Measurements from ENCODE around the gene CTPS1. TPM values are rescaled to one million over a fixed set of nuclear protein-coding genes. Genes with fewer than 3 reads are reported as not detected.

Gene CTPS1
- total RNA-seq, 2 experiments from 2014 or later, result 100 to 102 TPM

- no peak for TF ChIP-seq CTCF (IDR thresholded peaks at IDR 0.05)
- intact Hi-C loops (cut with micrococcal nuclease), result no loop called here
- DNase-seq (no peak), ATAC-seq (no peak)
- CTCF ChIA-PET, result interaction anchor here (1.3 kb wide), 1 partner anchor 75 kb away, joined by 3 read pairs; no protein-coding TSS in a partner anchor
- Mint-ChIP-seq H3K27ac (no peak overlapping the region), H3K4me1 (ENCODE audit: low read depth) (peaks cover 4% of the 10 kb centered on the region), H3K4me3 (no peak overlapping the region), H3K36me3 (ENCODE audit: low read depth) (peaks cover 38% of the 10 kb centered on the region), H3K9me3 (no peaks in the 10 kb centered on the region), H3K27me3 (no peaks in the 10 kb centered on the region)
- POLR2A ChIA-PET, result no interaction called here
Observed at GRCh38 chr1:41028034-41028642, 48.6 kb downstream of the CTPS1 start.

- TF ChIP-seq CTCF (IDR thresholded peaks at IDR 0.05), result no peak
- ATAC-seq (no peak), DNase-seq (no peak)
- H3K27me3 Mint-ChIP-seq, result no peaks in the 10 kb centered on the region
- intact Hi-C loops (cut with micrococcal nuclease), result no loop called here
- POLR2A ChIA-PET, result interaction anchor here (1.0 kb wide), 1 partner anchor 27 kb away, joined by 3 read pairs; no protein-coding TSS in a partner anchor
- peaks cover 47% of the 10 kb centered on the region for H3K36me3 Mint-ChIP-seq (ENCODE audit: low read depth)
- CTCF ChIA-PET, result no interaction called here
- H3K4me3 Mint-ChIP-seq, result no peak overlapping the region
- peaks cover 4% of the 10 kb centered on the region for H3K4me1 Mint-ChIP-seq (ENCODE audit: low read depth)
- no peak overlapping the region for H3K27ac Mint-ChIP-seq
- no peaks in the 10 kb centered on the region for H3K9me3 Mint-ChIP-seq
Observed at GRCh38 chr1:41030872-41031616, 51.5 kb downstream of the CTPS1 start.

GRCh38 chr1:41032147-41032546, 52.7 kb downstream of the CTPS1 start:
- intact Hi-C loops (cut with micrococcal nuclease), result no loop called here
- ChIA-PET POLR2A (no interaction called here), CTCF (no interaction called here)
- H3K4me3 Mint-ChIP-seq, result no peak overlapping the region
- H3K27me3 Mint-ChIP-seq, result no peaks in the 10 kb centered on the region
- no peaks in the 10 kb centered on the region for H3K4me1 Mint-ChIP-seq (ENCODE audit: low read depth)
- peaks cover 44% of the 10 kb centered on the region for H3K36me3 Mint-ChIP-seq (ENCODE audit: low read depth)
- no peak for TF ChIP-seq CTCF (IDR thresholded peaks at IDR 0.05)
- DNase-seq (no peak), ATAC-seq (no peak)
- H3K27ac Mint-ChIP-seq, result no peak overlapping the region
- no peaks in the 10 kb centered on the region for H3K9me3 Mint-ChIP-seq

GRCh38 chr1:41033272-41033671, 53.8 kb downstream of the CTPS1 start:
- no peaks in the 10 kb centered on the region for H3K27me3 Mint-ChIP-seq
- CTCF ChIA-PET, result no interaction called here
- TF ChIP-seq CTCF (IDR thresholded peaks at IDR 0.05), result no peak
- POLR2A ChIA-PET, result interaction anchor here (0.6 kb wide), 1 partner anchor 10 kb away, joined by 3 read pairs; no protein-coding TSS in a partner anchor
- H3K4me3 Mint-ChIP-seq, result no peak overlapping the region
- ATAC-seq (no peak), DNase-seq (no peak)
- H3K27ac Mint-ChIP-seq, result no peak overlapping the region
- H3K36me3 Mint-ChIP-seq (ENCODE audit: low read depth), result peaks cover 37% of the 10 kb centered on the region
- intact Hi-C loops (cut with micrococcal nuclease), result no loop called here
- H3K9me3 Mint-ChIP-seq, result no peaks in the 10 kb centered on the region
- H3K4me1 Mint-ChIP-seq (ENCODE audit: low read depth), result no peaks in the 10 kb centered on the region

Data from activated CD8-positive, alpha-beta T cell treated with anti-CD3 and anti-CD28 coated beads for 36 hours (primary cell).